Endothelial cell of umbilical vein (primary cell): ENCODE data around the gene PSD4. TPM values are rescaled to one million over a fixed set of nuclear protein-coding genes. Genes with fewer than 3 reads are reported as not detected.

Experiments
- BruUV-seq: library from RNA; stranded (reverse); fragments of 400-500 nt; replicated peaks from 2 replicates; lab custom pipeline; 2021; lab: Mats Ljungman, UMichigan
- CTCF ChIA-PET: fragments of 300-600, 350-600 bp; sonication (Branson Sonifier 250); formaldehyde crosslinking; loops from one replicate; lab custom pipeline; 2021; ENCODE audit warnings: antibody characterized with exemption, inconsistent platforms; lab: Charles Lee
- POLR2A ChIA-PET: fragments of 300-600, 350-600 bp; sonication (Branson Sonifier 250); formaldehyde crosslinking; loops from one replicate; lab custom pipeline; 2021; ENCODE audit warnings: antibody characterized with exemption, inconsistent platforms; lab: Charles Lee
- DNase-seq: peaks from one replicate; pipeline ENCODE4 v3.0.0-alpha.2; 2011; ENCODE audit warnings: low read depth, low spot score
- FAIRE-seq: peaks from 2 replicates; lab custom pipeline; 2011; peaks lifted over from hg19 to GRCh38; lab: Jason Lieb, UNC
- H2AFZ ChIP-seq: 2 replicates; pipeline ENCODE4 v1.6.0; 2012; ENCODE audit warnings: low read depth, low read length, control low read depth, inconsistent platforms
- H3K27ac ChIP-seq: 2 replicates; pipeline ENCODE4 v1.5.1; 2011; ENCODE audit warnings: low read depth, mild to moderate bottlenecking, control low read depth, low read length, moderate library complexity; ENCODE audit not compliant: insufficient read depth
- H3K27me3 ChIP-seq, 2 experiments: 2 replicates each; pipeline versions ENCODE4 v1.6.0 to v1.6.1; 2011; ENCODE audit warnings: low read length in 2 of 2, mixed read lengths in 1 of 2; ENCODE audit not compliant: control insufficient read depth in 2 of 2, insufficient read depth in 2 of 2
- H3K36me3 ChIP-seq, 2 experiments: 2 replicates in 1 of 2; 3 replicates in 1 of 2; pipeline ENCODE4 v1.5.1; 2011; ENCODE audit warnings: low read length in 2 of 2, mild to moderate bottlenecking in 1 of 2, moderate library complexity in 1 of 2; ENCODE audit not compliant: control insufficient read depth in 2 of 2, insufficient read depth in 2 of 2; ENCODE audit errors: extremely low read depth in 1 of 2
- H3K4me1 ChIP-seq: 3 replicates; pipeline ENCODE4 v1.5.1; 2011; ENCODE audit warnings: mild to moderate bottlenecking, low read length; ENCODE audit not compliant: control insufficient read depth, insufficient read depth; ENCODE audit errors: extremely low read depth
- H3K4me2 ChIP-seq: 2 replicates; pipeline ENCODE4 v1.6.1; 2011; ENCODE audit warnings: low read length, control low read depth, mixed read lengths; ENCODE audit not compliant: insufficient read depth
- H3K4me3 ChIP-seq, 3 experiments: fragments of 200-600 bp in 1 of 3; sonication (generic), shearing (Covaris generic) in 1 of 3; replicated peaks in 1 of 3; 2 replicates each; pipeline ENCODE4 v1.5.1; 2011 to 2016; ENCODE audit warnings: control low read depth in 3 of 3, low read length in 3 of 3, mild to moderate bottlenecking in 2 of 3, inconsistent platforms in 1 of 3, low read depth in 1 of 3, moderate library complexity in 1 of 3; ENCODE audit not compliant: insufficient read depth in 1 of 3
- H3K79me2 ChIP-seq: 2 replicates; pipeline ENCODE4 v1.6.0; 2012; ENCODE audit warnings: low read length, inconsistent platforms; ENCODE audit not compliant: control insufficient read depth, insufficient read depth
- H3K9ac ChIP-seq: replicated peaks from 2 replicates; pipeline ENCODE3; 2011; ENCODE audit warnings: low read length, control low read depth; ENCODE audit not compliant: insufficient read depth; ENCODE audit errors: extremely low read depth
- H3K9me1 ChIP-seq: replicated peaks from 3 replicates; pipeline ENCODE4 v1.6.0; 2011; ENCODE audit warnings: mild to moderate bottlenecking, low read length; ENCODE audit not compliant: control insufficient read depth, insufficient read depth; ENCODE audit errors: extremely low read depth
- H3K9me3 ChIP-seq: replicated peaks from 2 replicates; pipeline ENCODE4 v1.5.1; 2012; ENCODE audit warnings: low read length, inconsistent platforms; ENCODE audit not compliant: control insufficient read depth, insufficient read depth
- H4K20me1 ChIP-seq: replicated peaks from 2 replicates; pipeline ENCODE3; 2011; ENCODE audit warnings: mild to moderate bottlenecking, low read length; ENCODE audit not compliant: control insufficient read depth, insufficient read depth; ENCODE audit errors: extremely low read depth
- FOS ChIP-seq: IDR thresholded peaks from 2 replicates; pipeline ENCODE4 v1.6.1; 2011; ENCODE audit warnings: mild to moderate bottlenecking, low read length, moderate library complexity, borderline replicate concordance; ENCODE audit not compliant: insufficient read depth
- JUN ChIP-seq: IDR thresholded peaks from 2 replicates; pipeline ENCODE4 v1.6.1; 2011; ENCODE audit warnings: borderline replicate concordance, low read depth; ENCODE audit not compliant: insufficient read length, insufficient read depth
- MAX ChIP-seq: IDR thresholded peaks from 2 replicates; pipeline ENCODE4 v1.6.1; 2011; ENCODE audit not compliant: insufficient read depth, insufficient read length
- POLR2AphosphoS5 ChIP-seq: IDR thresholded peaks from 2 replicates; pipeline ENCODE4 v1.6.1; 2012; ENCODE audit warnings: low read depth, mild to moderate bottlenecking, control low read depth, low read length, moderate library complexity; ENCODE audit not compliant: insufficient read depth
- dilution Hi-C: fragments of 300-500 bp; cut with MboI; formaldehyde crosslinking; loops from one replicate; pipeline ENCODE4 v1.15.0; 2019; ENCODE audit warnings: low sequenced_read_pairs; ENCODE audit not compliant: extremely low pct_ligation_motif_present
- intact Hi-C: fragments of 100-400 bp; cut with micrococcal nuclease; formaldehyde crosslinking; loops from one replicate; pipeline ENCODE4 v1.10.0; 2022
- polyA plus RNA-seq, 4 experiments: library from polyadenylated mRNA; depleted of rRNA in 3 of 4; stranded (reverse) in 3 of 4; unstranded in 1 of 4; fragments of >200 nt; gene quantifications; 2 replicates each; pipeline versions ENCODE4 v1.2.1 to v1.2.3, GENCODE V29; 2011 to 2012; ENCODE audit warnings: missing spikeins in 1 of 4
- total RNA-seq: library from RNA; stranded (reverse); gene quantifications from 2 replicates; pipeline ENCODE4 v1.2.3, GENCODE V29; 2021
- TF ChIP-seq, protein P1 (sequence below), 2 donors: IDR thresholded peaks; 1 replicate in 1 of 2; 2 replicates in 1 of 2; pipeline ENCODE4 v1.5.1; 2011; ENCODE audit warnings: low read length in 2 of 2, mild to moderate bottlenecking in 2 of 2, moderate library complexity in 2 of 2, control low read depth in 1 of 2, inconsistent platforms in 1 of 2, low read depth in 1 of 2; ENCODE audit not compliant: insufficient read depth in 1 of 2; ENCODE audit errors: extremely low read depth in 1 of 2

The PSD4 gene
- total and polyA plus RNA-seq, 2 donors (not counting 3 experiments of a cell fraction or from before 2014, with no cell fraction given) = 0.01 to 0.24 TPM

- intact Hi-C loops = no loop called here
- H3K4me2 ChIP-seq = no peak overlapping the region
- BruUV-seq = no TSS peak
- ChIA-PET POLR2A (no interaction called here), CTCF (interaction anchor here (0.7 to 4.2 kb wide), 6 partner anchors 10 to 207 kb away, joined by 3 to 29 read pairs (median 4); no protein-coding TSS in a partner anchor)
- H3K27ac ChIP-seq = no peak overlapping the region
- H3K4me1 ChIP-seq = no peaks in the 10 kb centered on the region
- FAIRE-seq (no peak), DNase-seq (no peak)
- H4K20me1 ChIP-seq = no peaks in the 10 kb centered on the region
- H3K4me3 ChIP-seq = no peak overlapping the region
- dilution Hi-C loops = no loop called here
- H3K79me2 ChIP-seq = no peaks in the 10 kb centered on the region
- H3K9me3 ChIP-seq = no peaks in the 10 kb centered on the region
- H2AFZ ChIP-seq = no peak overlapping the region
- H3K27me3 ChIP-seq = peaks cover 0 to 1% of the 10 kb centered on the region in 2 experiments
- no peaks in the 10 kb centered on the region for H3K36me3 ChIP-seq
- no peak for TF ChIP-seq JUN
- TF ChIP-seq POLR2AphosphoS5 = no peak
- TF ChIP-seq MAX = no peak
- TF ChIP-seq FOS = no peak
- TF ChIP-seq, protein P1, sequence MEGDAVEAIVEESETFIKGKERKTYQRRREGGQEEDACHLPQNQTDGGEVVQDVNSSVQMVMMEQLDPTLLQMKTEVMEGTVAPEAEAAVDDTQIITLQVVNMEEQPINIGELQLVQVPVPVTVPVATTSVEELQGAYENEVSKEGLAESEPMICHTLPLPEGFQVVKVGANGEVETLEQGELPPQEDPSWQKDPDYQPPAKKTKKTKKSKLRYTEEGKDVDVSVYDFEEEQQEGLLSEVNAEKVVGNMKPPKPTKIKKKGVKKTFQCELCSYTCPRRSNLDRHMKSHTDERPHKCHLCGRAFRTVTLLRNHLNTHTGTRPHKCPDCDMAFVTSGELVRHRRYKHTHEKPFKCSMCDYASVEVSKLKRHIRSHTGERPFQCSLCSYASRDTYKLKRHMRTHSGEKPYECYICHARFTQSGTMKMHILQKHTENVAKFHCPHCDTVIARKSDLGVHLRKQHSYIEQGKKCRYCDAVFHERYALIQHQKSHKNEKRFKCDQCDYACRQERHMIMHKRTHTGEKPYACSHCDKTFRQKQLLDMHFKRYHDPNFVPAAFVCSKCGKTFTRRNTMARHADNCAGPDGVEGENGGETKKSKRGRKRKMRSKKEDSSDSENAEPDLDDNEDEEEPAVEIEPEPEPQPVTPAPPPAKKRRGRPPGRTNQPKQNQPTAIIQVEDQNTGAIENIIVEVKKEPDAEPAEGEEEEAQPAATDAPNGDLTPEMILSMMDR (IDR thresholded peaks at IDR 0.05; ENCODE audit: extremely low read depth in 1 of 2, insufficient read depth in 1 of 2, low read depth in 1 of 2, low read length in 2 of 2) = no peak
- no peaks in the 10 kb centered on the region for H3K9me1 ChIP-seq
- H3K9ac ChIP-seq = no peak overlapping the region
Observed at GRCh38 chr2:113183703-113184102, 9.9 kb downstream of the PSD4 start.
